GM18519 (cell line): Measurements from ENCODE around the gene SFI1.

ENCODE experiments used
- ATAC-seq: cut with Tn5 transposase; IDR thresholded peaks from one replicate; pipeline ENCODE4 v1.9.1; 2021; ENCODE audit warnings: mild to moderate bottlenecking, moderate library complexity; ENCODE audit not compliant: unreplicated experiment, low FRiP score

Gene SFI1

DNA sequence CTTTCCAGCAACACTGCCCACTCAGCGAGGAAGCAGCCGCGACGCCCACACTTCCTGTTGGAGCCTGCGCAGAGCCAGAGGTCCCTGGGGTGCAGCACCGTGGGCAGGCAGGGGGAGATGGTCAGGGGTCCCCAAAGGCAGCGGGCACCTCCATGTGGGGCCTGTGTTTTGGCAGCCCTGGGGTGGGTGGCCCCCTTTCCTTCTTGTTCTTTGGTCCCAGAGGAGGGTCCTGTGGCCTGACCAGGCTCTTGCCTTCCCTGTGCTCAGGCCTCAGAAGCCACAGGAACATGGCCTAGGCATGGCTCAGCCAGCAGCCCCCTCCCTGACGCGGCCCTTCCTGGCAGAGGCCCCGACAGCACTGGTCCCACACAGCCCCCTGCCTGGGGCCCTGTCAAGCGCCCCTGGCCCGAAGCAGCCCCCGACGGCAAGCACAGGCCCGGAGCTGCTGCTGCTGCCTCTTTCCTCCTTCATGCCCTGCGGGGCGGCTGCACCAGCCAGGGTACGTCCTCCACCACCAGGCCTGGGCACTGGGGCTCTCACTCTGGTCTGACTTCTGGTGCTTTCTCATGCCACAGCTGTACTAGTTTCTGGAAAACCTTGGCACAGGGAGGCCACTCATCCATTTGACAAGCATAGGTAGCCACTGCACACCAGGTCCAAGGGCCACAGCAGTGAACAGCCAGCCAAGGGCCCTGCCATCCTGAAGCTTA is 118.6 kb downstream of the SFI1 start:
- ATAC-seq = no peak

DNA sequence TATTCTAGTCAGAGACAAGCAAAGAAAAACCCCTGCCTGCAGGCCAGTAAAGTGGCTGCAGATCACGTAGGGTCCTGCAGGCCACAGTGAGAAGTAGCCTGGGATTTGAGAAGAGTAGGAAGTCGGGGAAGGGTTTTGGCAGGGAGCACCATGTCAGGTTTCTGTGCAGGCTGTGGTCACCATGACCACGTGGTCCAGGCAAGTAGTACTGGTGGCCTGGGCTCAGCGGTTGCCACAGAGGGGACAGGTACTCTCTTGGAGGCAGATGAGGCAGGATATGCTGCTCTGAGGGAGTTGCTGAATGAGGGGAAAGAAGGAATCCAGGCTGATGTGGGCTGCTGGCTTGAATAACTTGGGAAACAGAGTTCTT is 119.1 kb downstream of the SFI1 start:
- ATAC-seq = no peak

DNA sequence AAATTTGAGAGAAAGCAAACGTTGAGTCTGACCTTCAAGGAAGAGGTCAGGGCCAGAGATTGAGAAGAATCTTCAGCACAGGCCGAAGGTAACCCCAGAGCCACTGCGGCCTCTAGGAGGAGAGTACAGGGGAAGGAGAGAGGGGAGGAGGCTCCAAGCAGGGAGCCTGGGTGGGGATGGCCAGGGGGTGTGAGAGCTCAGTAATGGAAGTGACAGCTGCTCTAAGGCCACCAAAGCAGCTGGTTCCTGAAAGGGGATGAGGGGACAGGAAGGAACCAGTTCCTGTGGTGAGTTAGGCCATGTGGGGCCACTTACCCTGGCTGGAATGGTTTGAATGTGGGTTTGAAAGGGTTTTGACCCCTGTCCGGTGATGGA is 119.6 kb downstream of the SFI1 start:
- no peak for ATAC-seq

DNA sequence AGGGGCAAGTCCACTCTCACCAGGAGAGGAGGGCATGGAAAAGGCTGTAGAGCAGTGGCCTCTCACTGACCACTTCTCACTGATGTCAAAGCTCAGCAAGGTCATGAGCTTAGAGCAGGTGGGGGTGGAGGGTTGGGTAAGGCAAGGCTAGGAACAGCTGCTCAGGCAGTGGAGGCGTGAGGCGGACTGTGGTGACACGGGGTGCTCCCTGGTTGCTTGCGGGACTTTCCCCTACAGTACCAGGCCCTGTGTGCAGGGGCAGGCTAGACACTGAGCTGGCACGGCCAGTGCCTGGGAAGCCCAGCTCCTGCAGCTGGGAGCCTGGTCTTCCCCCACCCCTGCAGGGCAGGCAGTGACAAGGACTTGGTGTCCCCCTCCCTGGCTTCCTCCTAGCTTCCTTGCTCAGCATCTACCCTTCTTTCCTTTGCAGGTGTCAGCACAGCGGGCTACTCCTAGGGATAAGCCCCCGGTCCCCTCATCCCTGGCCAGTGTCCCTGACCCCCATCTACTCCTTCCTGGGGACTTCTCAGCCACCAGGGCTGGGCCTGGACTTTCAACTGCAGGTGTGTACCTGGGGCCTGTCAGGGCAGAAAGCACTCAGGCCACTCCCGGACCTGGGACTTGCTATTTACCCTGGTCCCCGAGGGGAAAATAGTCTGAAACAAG is 120.1 kb downstream of the SFI1 start:
- ATAC-seq = no peak

DNA sequence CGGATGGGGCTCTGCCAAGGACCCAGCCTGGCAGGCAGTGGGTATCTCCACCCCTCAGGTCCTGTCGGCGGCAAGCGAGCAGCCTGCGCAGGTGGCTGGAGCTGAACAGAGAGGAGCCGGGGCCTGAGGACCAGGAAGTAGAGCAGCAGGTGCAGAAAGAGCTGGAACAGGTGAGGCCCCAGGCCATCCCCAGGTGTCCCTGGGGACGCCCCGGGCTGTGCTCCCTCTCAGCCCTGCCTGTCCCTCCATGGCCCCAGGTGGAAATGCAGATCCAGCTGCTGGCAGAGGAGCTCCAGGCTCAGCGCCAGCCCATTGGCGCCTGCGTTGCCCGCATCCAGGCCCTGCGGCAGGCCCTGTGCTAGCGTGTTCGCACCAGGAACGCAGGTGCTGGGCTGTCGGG is 121.7 kb downstream of the SFI1 start:
- no peak for ATAC-seq

DNA sequence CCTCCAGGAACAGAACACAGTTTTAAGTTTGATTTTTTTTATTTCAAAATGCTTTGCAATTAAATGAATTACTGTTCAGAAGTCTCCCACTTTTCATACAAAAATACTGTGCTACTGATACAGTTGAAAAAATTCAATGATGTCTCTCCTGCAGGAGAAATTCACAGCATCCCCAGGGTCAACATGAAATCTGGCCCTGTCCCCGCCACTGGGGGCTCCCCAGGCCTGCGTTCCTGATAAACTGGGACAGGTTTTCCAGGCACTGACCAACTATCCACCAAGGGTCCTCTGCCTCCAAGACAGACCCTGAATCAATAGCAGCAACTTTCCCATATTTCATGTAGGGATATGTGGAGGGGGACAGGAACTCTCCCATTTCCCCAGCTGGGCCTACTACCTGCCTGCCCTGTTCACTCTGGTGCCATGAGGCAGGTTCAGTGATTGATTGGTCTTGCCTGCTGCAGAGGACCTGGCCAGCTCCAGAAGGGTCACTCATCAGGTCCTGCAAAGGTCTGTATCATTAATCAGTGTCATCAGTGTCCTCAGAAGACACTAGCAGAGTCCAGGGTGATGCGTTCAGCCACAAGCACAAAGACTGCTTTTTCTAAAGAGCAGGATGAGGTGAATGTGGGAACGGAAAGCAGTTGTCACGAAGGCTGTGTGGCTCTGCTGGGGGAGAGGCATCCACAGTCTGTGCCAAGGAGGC is 122.3 kb downstream of the SFI1 start:
- no peak for ATAC-seq

DNA sequence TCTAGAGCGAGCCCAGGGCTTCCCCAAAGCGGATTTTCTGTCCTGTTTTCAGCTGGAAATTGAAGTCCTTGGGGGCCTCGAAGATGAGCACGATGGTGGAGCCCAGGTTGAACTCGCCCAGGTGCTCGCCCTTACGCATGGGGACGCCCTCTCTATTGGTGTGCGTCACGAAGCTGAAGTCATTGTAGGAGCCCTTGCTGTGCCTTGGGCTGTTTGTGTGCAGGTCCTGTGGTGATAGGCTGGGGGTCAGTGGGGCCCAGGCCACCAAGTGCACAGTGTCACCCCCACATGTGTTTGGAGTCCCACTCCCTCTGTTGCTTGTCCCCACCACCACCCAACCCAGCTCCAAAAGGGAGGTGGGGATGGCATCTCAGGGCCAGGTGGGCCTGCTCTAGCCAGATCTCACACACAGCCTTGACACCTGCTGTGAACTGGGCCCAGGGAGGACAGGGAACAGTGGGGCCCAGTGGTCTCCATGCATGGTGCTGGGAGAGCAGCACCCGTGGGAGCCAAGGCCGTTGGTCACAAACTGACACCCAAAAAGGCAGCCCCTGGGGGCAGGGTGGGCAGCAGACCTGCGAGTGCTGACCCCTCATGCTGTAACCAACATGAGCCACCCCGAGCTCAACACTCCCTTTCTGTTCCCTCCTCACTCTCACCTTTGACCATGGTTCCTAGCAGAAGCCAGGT is 123.4 kb downstream of the SFI1 start:
- ATAC-seq = no peak

DNA sequence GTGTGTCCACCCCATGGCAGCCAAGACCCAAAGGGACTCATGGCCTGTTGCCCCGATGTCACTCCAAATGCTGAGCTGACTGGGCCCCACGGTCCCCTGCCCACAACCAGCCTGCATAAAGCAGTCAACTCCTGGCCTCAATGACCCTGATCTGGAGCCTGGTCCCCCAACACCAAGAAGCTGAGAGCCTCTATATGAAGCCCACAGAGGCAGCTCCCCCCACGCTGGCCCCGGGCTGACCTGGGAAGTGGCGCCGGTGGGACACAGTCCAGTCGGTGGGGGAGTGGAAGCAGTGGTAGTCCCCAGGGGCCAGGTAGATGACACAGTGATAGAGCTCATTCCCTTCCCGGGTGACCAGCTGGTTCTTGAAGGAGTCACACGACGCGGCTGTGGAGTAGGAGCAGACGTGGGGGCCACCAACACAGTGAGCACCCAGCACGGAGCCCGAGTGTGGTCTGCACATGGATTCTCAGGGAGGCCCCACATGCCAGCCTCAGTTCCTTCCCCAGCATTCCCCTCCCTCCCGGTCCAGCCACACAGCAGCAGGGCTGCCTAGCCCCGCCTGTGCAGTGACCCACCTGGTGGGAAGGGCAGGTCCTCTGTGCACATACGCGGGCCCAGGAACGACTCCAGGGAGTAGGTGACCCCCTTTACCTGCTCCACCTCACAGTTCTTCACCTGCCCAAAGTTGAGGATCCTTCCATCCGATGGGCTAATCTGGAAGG is 124.6 kb downstream of the SFI1 start:
- no peak for ATAC-seq

DNA sequence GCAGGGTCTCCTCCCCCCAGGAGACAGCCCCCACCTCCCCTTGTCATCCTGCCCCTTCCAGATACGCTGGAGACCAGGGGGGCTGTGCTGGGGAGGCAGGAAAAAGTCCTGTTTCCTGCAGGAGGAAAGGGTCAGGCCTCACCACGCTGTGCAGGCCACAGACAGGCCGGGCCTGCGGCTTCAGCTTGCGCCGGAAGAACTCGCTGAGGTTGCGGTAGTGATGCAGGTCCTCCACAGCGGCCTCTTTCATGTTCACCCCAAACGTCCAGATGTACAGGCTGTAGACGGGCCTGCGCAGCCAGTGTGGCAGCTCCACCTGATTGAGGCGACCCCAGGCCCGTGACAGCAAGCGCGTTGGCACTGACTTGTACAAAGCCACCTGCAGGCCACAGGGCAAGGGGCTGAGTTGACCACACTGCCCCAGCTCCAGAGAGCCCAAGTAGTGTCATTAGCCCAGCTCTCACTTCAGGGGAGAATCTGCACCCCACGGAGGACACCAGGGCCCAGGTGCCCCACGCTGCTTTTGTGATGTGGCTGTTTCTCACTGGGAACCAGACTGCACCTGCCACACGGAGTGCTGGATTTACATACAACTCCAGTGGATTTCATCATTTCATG is 125.3 kb downstream of the SFI1 start:
- ATAC-seq = no peak

DNA sequence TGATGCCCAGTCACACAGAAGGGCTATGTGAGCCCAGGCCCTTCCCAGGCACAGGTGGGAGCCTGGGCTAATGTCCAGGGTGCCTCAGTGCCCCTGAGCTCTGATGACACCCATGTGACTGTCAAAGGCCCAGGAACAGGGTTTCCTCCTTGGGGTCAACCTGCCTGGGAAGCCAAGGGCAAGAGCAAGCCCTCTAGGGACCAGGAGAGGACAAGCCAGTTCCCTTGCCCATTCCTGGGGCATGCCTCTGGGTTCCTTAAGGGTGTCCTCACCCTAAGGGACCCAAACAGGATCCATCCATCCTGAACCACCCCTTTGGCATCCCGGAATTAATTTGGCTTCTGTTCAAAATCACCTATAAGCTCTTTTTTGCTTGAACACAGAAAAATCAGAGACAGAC is 126.6 kb downstream of the SFI1 start:
- ATAC-seq = no peak

DNA sequence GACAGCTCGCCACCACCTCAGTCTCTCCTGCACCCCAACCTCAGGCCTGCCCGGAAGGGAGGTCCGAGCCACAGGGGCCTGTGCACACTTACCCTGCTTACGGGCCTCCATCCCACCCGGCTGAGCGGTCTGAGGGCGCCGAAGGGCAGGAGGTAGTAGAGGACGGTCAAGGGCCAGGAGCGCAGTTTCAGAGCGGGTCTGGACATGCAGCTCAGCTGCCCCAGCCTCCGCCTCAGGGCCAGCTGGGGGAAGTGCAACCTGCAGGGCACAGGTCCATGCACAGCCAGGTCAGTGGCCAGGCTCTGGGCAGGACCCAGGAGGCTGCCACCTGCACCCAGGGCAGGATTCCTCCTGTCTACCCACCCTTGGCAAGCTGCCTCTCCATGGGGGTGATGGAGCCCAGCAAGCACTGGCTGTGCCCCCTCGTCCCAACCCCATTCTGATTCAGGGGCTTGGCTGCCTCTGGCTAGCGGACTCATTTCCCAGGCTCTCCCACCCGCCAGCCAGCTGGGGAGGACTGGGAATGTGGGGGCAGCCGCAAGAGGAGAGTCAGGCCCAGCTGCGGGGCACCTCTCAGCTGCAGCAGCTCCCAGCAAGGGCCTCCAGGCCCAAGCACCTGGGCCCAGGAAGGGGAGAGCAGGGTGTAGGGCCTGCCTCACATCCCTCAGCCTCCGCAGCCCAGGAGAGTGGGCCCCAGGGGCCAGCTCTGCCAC is 127.4 kb downstream of the SFI1 start:
- ATAC-seq = no peak

DNA sequence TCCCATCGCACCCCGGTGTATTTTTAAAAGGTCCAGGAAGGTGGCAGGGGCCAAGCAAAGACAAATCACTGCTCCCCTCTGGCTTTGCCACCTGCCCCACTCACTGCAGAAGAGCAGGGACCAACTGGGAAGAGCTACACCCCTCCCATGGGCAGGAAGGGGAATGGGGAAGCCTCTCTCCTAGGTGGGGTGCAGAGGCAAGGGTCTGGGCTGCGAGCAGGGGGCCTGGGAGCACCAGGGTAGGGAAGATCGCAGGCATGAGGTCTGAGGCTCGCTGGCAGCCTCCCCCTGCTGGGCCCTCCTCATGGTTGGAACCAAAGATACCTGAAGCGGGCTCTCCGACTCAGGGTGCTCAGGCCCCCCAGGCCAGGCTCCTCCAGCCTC is 128.9 kb downstream of the SFI1 start:
- no peak for ATAC-seq

DNA sequence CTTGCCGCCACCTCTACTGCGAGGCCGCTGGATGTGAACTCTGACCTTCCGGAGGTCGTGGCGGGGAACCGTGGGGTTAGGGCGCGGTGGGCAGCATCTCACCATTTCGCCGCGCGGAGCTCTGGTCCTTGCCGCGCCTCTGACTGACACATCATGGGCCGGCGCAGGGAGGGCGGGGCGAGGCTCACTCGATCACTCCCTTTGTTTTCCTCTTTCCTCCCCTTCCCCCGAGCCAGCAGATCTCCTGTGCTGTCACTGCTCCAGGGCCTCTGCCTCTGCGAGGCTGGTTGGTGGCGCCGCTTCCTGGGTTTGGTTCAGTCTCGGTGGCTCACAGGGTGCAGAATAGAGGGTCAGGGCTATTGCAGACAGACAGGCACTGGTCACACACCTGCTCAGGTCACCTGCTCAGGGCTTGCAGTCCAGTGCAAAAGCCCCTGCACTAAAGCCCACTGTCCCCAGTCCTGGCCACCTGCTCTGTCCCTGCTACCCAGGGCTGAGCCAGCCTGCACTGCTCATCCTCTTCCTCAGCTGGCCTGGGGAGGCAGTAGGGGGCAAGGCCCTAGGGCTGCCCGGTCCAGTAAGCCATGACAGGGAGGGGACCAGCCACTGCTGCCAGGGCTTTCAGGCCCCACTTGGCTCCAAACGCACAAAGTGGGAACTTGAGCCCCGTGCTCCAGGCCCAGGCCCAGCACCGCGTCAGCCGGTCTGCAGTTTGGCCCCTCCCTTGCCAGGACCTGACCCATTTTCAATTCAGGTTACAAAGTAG is 129.5 kb downstream of the SFI1 start:
- no peak for ATAC-seq

DNA sequence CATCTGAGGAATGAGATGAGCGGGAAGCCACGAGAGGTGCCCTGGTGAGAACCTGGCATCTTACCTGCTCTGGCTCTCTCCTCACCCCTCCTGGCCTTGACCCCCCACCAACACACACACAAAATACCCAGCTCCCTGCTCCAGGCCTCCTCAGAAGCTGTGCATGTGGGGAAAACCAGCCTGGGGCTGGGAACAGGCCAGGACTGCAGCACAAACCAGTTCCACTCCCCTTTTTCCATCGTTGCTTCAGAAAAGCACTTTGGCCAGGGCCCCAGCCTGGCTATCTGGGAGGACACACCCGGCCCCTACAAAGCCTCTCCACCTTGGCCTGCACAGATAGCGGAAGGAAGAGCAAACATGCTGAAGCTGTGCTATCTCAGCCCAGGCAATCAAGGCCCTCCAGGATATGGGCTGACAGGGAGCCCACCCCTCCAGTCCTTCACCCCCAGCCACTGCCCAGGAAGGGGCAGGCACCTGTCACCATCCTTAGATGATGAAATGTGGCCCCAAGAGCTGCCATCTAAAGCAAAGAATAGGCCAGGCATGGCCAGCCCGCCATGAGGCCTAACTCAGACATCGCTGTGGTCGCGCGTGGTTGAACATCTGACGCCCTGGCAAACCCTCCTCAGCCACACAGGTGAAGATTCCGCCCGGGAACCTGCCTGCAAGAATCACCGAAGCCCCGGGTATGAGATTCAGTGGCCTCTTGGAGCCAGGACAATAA is 130.3 kb downstream of the SFI1 start:
- ATAC-seq = no peak

DNA sequence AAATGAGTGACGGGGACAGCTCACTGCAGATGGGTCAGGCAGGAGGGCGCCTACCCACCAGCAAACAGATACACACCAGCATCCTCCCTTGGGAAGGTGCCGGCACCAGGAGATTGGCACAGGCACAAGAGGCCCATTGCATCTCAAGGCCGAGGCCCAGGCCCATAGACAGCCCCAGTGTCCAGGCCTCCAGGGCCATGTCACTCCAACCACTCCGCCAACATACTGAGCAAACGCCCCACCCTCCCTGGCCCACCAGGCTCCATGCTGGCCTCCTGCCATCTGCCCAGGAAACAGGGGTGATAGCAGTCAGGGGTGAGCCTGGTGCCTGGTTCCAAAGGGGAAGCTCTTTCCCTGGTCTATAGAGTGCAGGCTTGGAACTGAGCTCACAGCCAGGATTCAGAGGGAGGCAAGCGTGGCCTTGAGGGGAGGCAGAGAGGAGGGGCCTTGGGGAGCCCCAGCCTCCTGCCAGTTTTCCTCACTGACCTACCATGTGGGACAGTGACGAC is 130.9 kb downstream of the SFI1 start:
- no peak for ATAC-seq

DNA sequence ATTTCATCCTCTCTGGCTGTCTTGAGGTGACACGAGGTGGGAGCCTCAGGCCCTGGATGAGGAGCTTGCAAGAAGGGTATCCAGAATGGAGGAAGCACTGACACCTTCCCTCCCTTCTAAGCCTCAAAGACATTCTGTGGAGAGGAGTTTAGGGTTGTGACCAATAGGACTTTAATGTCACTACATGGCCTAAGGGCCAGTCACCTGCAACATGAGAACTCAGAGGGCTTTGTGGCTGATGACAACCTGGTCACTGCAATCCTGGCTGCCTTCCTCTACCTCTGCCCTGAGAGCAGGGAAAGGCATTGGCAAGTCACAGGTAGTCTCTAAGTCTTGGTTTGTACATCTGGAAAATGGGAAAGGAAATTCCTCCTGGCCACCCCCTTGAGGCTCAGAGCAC is 132.0 kb downstream of the SFI1 start:
- no peak for ATAC-seq

DNA sequence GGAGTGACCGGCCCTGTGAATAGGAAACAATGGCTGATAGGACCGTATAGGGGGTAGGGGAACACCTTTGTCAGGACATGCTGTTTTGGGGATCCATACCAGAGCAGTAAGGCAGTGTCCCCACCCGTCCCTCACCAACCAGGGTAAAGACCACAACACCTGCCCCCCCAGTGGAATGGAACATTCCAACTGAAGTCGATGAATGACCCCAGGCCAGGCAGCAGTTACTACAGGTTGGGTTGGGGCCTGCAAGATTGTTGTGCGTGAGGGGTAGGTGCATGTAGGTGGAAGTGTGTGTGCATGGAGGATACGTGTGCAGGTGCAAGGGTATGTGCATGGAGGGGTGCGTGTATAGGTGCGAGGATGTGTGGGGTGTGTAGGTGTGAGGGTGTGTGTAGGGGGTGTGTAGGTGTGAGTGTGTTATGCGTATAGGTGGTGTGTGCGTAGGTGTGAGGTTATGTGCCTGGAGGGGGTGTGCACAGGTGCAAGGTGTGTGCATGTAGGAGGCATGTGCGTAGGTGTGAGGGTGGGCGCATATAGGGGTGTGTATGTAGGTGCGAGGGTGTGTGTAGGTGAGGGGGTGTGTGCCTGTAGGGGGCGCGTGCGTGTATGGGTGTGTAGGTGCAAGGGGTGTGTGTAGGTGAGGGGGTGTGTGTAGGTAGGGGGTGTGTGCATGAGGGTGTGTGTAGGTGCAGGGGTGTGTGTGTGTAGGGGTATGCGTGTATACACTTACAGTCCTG is 132.8 kb downstream of the SFI1 start:
- ATAC-seq = no peak
